PFSK-1 (cell line): Measurements from ENCODE around the gene LPAR4.

Experiments used
- POLR2AphosphoS5 ChIP-seq: IDR thresholded peaks from 2 replicates; pipeline ENCODE4 v1.6.1; 2012; ENCODE audit warnings: low read depth, mild to moderate bottlenecking, control low read depth, low read length, moderate library complexity
- SIN3A ChIP-seq: IDR thresholded peaks from 2 replicates; pipeline ENCODE4 v1.6.1; 2012; ENCODE audit warnings: mild to moderate bottlenecking, low read length, moderate library complexity, borderline replicate concordance; ENCODE audit not compliant: insufficient read depth
- TAF1 ChIP-seq: IDR thresholded peaks from 2 replicates; pipeline ENCODE4 v1.6.1; 2012; ENCODE audit warnings: low read length, control low read depth, borderline replicate concordance; ENCODE audit not compliant: insufficient read depth
- TF ChIP-seq, protein P1 (sequence below), 2 experiments: IDR thresholded peaks; 2 replicates each; pipeline versions ENCODE4 v1.6.1 to v1.8.0; 2011 to 2012; ENCODE audit warnings: low read depth in 2 of 2, low read length in 2 of 2, control low read depth in 1 of 2, inconsistent platforms in 1 of 2, mild to moderate bottlenecking in 1 of 2, moderate library complexity in 1 of 2; ENCODE audit not compliant: insufficient read depth in 1 of 2

DNA sequence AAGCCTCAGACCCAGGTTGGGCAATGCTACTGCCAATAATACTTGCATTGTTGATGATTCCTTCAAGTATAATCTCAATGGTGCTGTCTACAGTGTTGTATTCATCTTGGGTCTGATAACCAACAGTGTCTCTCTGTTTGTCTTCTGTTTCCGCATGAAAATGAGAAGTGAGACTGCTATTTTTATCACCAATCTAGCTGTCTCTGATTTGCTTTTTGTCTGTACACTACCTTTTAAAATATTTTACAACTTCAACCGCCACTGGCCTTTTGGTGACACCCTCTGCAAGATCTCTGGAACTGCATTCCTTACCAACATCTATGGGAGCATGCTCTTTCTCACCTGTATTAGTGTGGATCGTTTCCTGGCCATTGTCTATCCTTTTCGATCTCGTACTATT is 7.4 kb downstream of the LPAR4 start:
- TF ChIP-seq POLR2AphosphoS5 (no peak), TAF1 (no peak), SIN3A (no peak)
- TF ChIP-seq, protein P1, sequence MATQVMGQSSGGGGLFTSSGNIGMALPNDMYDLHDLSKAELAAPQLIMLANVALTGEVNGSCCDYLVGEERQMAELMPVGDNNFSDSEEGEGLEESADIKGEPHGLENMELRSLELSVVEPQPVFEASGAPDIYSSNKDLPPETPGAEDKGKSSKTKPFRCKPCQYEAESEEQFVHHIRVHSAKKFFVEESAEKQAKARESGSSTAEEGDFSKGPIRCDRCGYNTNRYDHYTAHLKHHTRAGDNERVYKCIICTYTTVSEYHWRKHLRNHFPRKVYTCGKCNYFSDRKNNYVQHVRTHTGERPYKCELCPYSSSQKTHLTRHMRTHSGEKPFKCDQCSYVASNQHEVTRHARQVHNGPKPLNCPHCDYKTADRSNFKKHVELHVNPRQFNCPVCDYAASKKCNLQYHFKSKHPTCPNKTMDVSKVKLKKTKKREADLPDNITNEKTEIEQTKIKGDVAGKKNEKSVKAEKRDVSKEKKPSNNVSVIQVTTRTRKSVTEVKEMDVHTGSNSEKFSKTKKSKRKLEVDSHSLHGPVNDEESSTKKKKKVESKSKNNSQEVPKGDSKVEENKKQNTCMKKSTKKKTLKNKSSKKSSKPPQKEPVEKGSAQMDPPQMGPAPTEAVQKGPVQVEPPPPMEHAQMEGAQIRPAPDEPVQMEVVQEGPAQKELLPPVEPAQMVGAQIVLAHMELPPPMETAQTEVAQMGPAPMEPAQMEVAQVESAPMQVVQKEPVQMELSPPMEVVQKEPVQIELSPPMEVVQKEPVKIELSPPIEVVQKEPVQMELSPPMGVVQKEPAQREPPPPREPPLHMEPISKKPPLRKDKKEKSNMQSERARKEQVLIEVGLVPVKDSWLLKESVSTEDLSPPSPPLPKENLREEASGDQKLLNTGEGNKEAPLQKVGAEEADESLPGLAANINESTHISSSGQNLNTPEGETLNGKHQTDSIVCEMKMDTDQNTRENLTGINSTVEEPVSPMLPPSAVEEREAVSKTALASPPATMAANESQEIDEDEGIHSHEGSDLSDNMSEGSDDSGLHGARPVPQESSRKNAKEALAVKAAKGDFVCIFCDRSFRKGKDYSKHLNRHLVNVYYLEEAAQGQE (IDR thresholded peaks at IDR 0.05; ENCODE audit: insufficient read depth in 1 of 2, low read depth in 2 of 2, low read length in 2 of 2) = no peak
